ENCODE measurements around the gene FOXB2. TPM values are rescaled to one million over a fixed set of nuclear protein-coding genes. Genes with fewer than 3 reads are reported as not detected.
A peak's percentile ranks its signal among the peaks of the same experiment; 100 is the strongest.

Gene FOXB2
- total RNA-seq, 1 donor from 2014 or later: not detected

GRCh38 chr9:77015327-77016048, 4.0 kb upstream of the FOXB2 start:
- FAIRE-seq: no peak
- DNase-seq (ENCODE audit: low spot score in 2 of 2): peak in 1 of 2 donors; percentile 31

GRCh38 chr9:77016121-77016525, 3.3 kb upstream of the FOXB2 start:
- FAIRE-seq (no peak), DNase-seq (ENCODE audit: low spot score in 2 of 2) (peak in 1 of 2 donors; percentile 26)

GRCh38 chr9:77016526-77017504, 2.6 kb upstream of the FOXB2 start:
- no peak for FAIRE-seq
- DNase-seq (ENCODE audit: low spot score in 2 of 2): peak in 1 of 2 donors; percentile 37

DNA sequence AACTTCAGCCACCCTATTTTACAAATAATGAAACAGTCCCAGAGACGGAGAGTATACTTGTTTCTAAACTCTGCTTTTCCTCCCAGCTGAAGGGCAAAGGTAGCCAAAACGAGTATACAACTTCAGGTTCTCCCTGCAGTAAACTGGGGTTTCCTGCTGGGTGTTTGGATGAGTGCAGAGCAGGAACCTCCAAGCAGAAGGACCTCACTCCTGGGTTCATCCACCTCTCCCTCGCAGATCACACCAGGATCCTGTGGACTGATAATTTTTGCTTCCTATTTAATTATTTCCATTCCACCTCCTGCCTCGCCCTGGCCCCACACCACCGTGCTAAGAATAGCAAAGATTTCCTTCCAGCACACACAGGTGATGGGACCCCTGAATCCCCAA, 2.0 kb upstream of the FOXB2 start:
- peak in 1 of 2 donors; percentile 35 for DNase-seq (ENCODE audit: low spot score in 2 of 2)
- FAIRE-seq: no peak

GRCh38 chr9:77018058-77018968, 1.1 kb upstream of the FOXB2 start:
- no peak for FAIRE-seq
- DNase-seq (ENCODE audit: low spot score in 2 of 2): peak in 1 of 2 donors; percentile 44

DNA sequence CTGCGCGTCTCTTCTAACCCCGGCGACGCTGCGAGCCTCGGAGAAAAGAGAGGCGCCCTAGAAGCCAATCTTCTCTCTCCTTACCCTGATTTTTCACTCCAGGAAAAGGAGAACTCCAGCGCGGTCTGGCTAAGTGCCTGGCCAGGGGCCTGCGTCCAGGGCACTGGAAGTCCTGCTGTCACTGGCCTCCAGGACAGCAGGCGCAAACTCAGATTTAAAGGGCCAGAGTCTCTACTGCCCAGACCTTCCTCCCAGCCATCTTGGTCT, 553 bp upstream of the FOXB2 start:
- peak in 1 of 2 donors; percentile 38 for DNase-seq (ENCODE audit: low spot score in 2 of 2)
- FAIRE-seq: no peak

- no peak for FAIRE-seq
- peak in 1 of 2 donors; percentile 39 for DNase-seq (ENCODE audit: low spot score in 2 of 2)
These were observed 514 bp downstream of the FOXB2 start for GRCh38 chr9:77019926-77020412.

DNA sequence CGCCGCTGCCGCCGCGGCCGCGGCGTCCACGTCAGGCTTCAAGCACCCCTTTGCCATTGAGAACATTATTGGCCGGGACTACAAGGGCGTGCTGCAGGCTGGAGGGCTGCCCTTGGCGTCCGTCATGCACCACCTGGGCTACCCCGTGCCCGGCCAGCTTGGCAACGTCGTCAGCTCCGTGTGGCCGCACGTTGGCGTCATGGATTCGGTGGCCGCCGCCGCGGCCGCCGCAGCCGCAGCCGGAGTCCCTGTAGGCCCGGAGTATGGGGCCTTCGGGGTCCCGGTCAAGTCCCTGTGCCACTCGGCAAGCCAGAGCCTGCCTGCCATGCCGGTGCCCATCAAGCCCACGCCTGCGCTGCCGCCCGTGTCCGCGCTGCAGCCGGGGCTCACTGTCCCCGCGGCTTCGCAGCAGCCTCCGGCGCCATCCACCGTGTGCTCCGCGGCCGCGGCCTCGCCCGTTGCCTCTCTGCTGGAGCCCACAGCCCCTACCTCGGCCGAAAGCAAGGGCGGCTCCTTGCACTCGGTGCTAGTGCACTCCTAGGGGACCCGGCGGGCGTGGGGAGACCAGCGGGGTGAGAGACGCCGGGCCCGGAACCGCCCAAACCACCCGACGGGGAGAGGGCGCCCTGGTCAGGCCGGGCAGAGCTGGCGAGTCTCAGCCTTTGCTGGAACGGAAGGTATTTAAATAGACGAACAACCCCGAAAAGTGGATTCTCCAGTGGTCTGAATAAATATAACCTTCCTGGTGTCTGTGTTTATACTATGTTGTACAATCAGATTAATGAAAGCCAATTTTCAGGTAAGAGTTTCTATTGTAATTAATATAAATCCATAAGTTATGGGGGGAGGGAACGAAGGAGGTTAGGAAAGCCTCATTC, 1.2 kb downstream of the FOXB2 start:
- DNase-seq (ENCODE audit: low spot score in 2 of 2) (peak in 1 of 2 donors; percentile 48), FAIRE-seq (no peak)

DNA sequence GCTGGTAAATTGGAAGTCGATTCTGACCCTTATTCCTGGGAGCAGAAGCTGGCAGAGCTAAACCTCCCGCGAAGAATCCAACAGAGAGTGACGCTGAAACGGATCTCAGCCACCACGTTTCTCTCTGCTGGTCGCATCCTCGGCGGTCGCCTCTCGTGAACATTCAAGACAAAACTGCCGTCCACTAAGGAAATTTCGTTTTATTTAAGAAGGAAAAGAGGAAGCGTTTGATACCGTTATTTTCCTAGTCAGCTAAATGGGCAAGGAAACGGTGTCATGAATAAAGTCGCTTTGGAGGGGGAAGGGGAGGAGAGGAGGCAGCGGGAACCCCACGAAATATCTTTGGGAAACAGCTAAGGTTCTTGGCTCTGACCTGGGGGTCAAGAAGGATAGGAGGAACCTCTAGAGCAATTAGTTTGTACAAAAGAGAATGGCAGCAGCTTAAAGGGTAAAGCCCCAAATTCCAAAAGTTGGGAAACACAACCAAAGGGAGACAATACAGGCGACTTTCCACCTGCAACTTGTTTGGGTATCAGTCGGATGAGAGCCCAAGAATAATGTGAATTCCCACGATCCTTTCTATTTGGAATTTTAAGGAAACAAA, 1.9 kb downstream of the FOXB2 start:
- no peak for FAIRE-seq
- peak in 1 of 2 donors; percentile 34 for DNase-seq (ENCODE audit: low spot score in 2 of 2)

- FAIRE-seq (no peak), DNase-seq (ENCODE audit: low spot score in 2 of 2) (peak in 1 of 2 donors; percentile 24)
These were observed 2.7 kb downstream of the FOXB2 start for GRCh38 chr9:77021922-77022782.

DNA sequence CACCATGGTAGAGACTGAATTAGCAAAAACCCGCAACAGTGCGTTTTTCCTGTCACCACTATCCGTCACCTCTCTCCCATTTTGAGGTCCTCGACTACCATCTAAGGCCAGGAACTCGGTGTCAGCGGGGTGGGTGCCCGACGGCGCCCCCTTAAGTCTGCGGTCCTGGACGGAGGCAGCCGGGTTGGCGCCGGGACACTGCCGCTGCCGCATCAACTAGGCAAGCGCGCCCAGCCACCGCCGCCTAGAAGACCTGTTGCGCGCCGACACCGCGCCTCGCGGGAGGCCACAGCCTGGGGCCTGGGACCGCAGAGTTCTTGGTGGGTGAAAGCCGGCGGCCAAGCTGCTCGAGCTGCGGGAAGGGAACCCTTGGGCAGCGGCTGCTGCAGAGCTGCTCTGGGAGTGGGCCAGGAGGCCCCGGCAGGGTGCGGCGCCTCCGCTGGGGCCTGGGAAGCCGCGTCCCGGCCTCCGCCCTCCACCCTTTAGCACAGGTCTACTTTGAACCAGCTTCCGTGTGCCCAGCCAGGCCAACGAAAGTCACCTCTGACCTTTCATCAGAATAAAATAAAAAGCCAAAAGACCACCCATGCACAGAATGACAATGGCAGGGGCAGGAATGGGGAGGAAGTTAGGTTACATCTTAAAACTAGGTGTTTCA, 3.5 kb downstream of the FOXB2 start:
- DNase-seq (ENCODE audit: low spot score in 2 of 2) (no peak), FAIRE-seq (no peak)

DNA sequence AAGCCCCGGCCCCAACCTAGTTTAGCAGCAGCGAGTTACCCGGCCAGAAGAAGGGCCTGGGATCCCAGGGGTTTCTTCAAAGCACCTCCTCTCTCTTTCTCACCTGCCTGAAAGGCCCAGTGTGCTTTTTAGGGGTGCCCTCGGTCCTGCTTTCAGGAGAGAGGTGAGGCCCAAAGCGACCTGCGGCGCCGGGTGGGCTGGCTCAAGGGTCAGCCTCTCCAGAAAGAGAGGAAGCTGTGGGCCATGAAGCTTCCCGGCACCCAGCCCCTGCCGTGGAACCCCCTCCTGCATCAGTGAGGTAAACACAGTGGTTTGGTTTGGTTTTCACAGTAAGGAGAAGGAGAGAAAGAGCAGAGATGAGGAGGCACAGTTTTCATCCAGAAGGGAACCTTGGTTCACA, 4.3 kb downstream of the FOXB2 start:
- FAIRE-seq: no peak

DNA sequence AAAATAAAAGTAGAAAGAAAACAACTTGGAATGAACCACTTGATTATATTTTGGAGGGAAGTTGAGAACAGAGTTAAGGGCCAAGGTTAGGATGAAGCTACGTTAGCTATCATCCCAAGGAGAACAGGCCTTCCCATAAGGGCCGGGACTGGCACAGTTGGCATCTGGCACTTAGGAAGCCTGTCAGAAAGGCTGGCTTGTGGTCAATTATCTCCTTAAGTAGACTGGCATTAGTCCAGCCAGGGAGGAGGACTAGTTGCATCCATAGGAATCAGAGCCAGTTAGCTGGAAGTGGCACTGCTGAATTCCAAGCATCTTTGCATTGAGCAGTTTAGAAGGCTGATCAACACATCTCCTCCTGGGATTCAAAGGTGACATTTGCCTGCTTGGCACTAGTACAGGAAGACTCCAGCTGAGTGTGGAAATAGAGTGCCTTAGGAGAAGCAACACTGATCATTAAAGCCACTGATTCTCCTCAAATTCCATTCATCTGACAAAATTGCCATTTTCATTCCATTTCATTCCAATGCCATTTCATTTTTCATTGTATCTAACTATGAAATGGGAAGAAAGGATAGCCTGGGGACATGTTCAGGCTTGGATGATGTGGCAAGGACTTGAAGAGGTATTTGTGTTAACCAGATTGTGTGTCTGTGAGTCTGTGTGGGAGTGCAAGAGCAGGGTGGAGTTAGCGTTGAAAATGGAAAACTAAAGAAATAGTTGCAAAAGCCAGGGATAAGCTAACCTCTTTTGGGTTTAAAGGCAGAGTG, 5.5 kb downstream of the FOXB2 start:
- DNase-seq (ENCODE audit: low spot score in 2 of 2) (no peak), FAIRE-seq (no peak)

More for the DNA sequence above, 4.3 kb downstream of the FOXB2 start:
- DNase-seq (ENCODE audit: low spot score in 2 of 2): no peak

DNA sequence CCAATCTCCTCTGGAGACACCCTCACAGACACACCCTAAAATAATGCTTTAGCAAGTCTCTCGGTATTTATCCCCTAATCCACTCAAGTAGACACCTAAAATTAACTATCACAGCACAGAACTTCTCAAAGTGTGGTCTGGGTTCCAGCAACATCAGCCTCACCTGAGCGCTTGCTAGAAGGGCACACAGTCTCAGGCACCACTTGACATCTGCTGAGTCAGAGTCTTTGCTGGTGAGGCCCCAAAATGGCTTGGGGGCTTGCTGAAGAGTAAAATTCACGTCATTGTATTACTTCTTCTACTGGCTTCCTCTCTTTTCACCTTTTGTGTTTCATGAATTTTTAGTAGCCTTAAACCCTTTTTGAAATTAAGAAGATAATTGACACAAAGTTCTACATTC, 9.0 kb downstream of the FOXB2 start:
- FAIRE-seq: no peak

DNA sequence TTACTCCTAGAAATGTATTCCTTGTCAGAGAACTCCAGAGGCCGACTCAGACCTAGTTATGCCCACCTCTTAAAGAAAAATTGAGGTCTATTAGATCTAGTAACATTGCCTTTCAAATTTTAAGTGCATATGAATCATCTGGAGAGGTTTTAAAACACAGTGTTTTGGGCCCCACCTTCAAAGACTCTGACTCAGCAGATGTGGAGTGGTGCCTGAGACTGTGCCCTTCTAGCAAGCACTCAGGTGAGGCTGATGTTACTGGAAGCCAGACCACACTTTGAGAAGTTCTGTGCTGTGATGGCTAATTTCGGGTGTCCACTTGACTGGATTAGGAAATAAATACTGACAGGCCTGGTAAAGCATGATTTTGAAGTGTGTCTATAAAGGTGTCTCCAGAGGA, 10.6 kb downstream of the FOXB2 start:
- FAIRE-seq (no peak), DNase-seq (ENCODE audit: low spot score in 2 of 2) (no peak)

More for the DNA sequence above, 9.0 kb downstream of the FOXB2 start:
- DNase-seq (ENCODE audit: low spot score in 2 of 2): no peak

- no peak for DNase-seq (ENCODE audit: low spot score in 2 of 2)
- FAIRE-seq: no peak
These were observed 19.0 kb downstream of the FOXB2 start for GRCh38 chr9:77038281-77039036.

Data from frontal cortex (tissue), 4 donors.